Fibroblast of villous mesenchyme (primary cell): ENCODE data around the gene CRYL1. TPM values are rescaled to one million over a fixed set of nuclear protein-coding genes. Genes with fewer than 3 reads are reported as not detected.

ENCODE experiments used
- DNase-seq: peaks from one replicate; pipeline ENCODE4 v3.0.0-alpha.2; 2010; ENCODE audit warnings: low read depth
- H3K4me3 ChIP-seq: 2 replicates; pipeline ENCODE4 v1.5.1; 2011; ENCODE audit warnings: low read depth, mild to moderate bottlenecking, low read length
- CTCF ChIP-seq: IDR thresholded peaks from 2 replicates; pipeline ENCODE4 v1.5.1; 2012; ENCODE audit warnings: low read depth, mild to moderate bottlenecking, low read length; ENCODE audit not compliant: insufficient read depth
- total RNA-seq: library from RNA; depleted of rRNA; stranded (reverse); fragments of >200 nt; gene quantifications from 2 replicates; pipeline ENCODE4 v1.2.3, GENCODE V29; 2012

Gene CRYL1
- total RNA-seq, 1 donor: 4.7 TPM

- no peak for DNase-seq
- no peak for TF ChIP-seq CTCF
Observed at GRCh38 chr13:20424559-20424852, 101.2 kb downstream of the CRYL1 start.

GRCh38 chr13:20422362-20422761 lies 103.3 kb downstream of the CRYL1 start:
- H3K4me3 ChIP-seq: no peak overlapping the region
- no peak for TF ChIP-seq CTCF
- DNase-seq: no peak

More at GRCh38 chr13:20424559-20424852, 101.2 kb downstream of the CRYL1 start:
- no peak overlapping the region for H3K4me3 ChIP-seq

GRCh38 chr13:20420938-20421337 lies 104.7 kb downstream of the CRYL1 start:
- no peak overlapping the region for H3K4me3 ChIP-seq
- DNase-seq: no peak
- no peak for TF ChIP-seq CTCF

GRCh38 chr13:20418953-20419352 lies 106.7 kb downstream of the CRYL1 start:
- no peak for TF ChIP-seq CTCF
- DNase-seq: no peak
- H3K4me3 ChIP-seq: no peak overlapping the region

GRCh38 chr13:20416223-20416745 lies 109.4 kb downstream of the CRYL1 start:
- no peak for TF ChIP-seq CTCF
- no peak overlapping the region for H3K4me3 ChIP-seq
- DNase-seq: no peak

- no peak for DNase-seq
- no peak overlapping the region for H3K4me3 ChIP-seq
- no peak for TF ChIP-seq CTCF
Observed at GRCh38 chr13:20415694-20416107, 110.0 kb downstream of the CRYL1 start.

GRCh38 chr13:20415306-20415679 lies 110.4 kb downstream of the CRYL1 start:
- DNase-seq: no peak
- H3K4me3 ChIP-seq: no peak overlapping the region
- TF ChIP-seq CTCF: no peak
